ENCODE data around the gene NPBWR2.
"Not testable (repeated sequence)": the region's sequence is repeated elsewhere in the genome, so short reads cannot be mapped to it uniquely, and the experiment has no call there.

NPBWR2 gene

GRCh38 chr20:64102647-64103354, 4.6 kb downstream of the NPBWR2 start:
- DNase-seq: no peak

DNA sequence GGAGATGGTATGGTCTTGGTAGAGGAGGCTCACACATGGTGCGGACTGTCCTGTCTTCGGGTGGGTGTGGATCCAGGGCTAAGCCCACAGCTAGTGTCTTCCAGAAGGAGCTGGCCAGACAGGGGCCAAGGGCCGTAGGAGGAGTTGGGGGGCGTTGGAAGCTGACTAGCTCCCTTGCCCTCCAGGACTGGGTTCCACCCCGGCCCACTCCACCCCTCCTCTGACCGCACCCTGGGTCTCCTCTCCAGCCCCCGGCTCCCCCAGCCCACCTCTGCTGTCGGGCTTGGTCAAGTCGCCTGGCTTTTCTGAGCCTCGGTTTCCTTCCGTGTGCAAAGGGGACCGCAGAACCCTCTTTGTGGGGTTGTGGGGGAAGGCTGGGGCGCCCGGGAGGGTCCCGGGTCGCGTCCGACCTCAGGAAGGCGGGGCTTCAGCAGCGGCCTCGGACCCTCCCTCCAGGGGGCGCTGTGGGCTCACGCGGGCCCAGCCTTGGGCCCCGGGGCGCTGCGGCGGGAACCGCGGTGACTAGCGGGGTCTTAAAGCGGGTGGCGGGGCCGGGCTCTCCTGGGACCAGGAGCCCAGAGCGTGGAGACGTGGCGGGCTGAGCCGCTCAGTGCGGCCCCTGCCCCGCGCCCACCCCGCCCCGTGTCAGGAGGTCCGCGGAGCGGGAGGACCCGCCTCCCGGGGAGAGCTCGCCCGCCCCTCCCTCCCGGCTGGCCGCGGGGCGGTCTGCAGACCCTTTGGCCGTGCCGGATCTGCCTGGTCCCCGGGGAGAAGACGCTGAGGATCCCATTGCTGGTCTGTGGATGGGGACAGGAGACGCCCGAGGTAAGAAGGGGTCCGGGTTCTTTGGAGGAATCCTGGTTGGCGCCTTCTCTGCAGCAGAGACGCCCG, 5.4 kb downstream of the NPBWR2 start:
- peak; percentile 58 for DNase-seq

- no peak for DNase-seq
Measured at GRCh38 chr20:64100946-64101688, 6.2 kb downstream of the NPBWR2 start.

- DNase-seq: no peak
Measured at GRCh38 chr20:64100566-64100888, 6.8 kb downstream of the NPBWR2 start.

DNA sequence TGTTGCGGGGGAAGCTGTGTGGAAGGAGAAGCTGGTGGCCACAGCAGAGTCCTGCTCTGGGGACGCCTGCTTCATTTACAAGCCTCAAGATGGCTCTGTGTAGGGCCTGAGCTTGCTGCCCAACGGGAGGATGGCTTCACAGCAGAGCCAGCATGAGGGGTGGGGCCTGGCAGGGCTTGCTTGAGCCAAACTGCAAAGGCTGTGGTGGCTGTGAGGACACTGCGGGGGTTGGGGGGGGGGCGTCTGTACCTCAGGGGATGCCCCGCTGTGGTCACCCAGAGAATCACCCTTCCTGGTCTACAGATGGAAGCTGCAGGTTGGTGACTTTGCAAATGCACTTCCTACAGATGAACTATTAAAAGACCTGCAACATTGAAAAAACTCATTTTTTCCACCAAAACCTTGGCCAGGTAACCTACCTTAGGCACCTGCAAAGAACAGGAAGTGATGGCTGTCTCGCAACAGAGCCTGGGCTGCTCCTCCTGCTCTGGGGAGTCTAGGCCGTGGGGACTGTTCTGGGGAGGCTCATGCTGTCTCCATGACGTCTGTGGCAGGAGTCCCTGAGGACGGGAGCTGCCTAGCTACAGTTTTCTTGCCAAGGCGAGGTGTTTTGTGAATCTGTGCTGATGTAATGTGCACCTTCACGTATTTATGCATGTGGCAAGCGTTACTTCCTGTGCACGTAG, 7.3 kb downstream of the NPBWR2 start:
- DNase-seq: no peak

- no peak for DNase-seq
Measured at GRCh38 chr20:64099086-64099786, 8.1 kb downstream of the NPBWR2 start.

- no peak for DNase-seq
Measured at GRCh38 chr20:64098471-64099013, 8.8 kb downstream of the NPBWR2 start.

DNA sequence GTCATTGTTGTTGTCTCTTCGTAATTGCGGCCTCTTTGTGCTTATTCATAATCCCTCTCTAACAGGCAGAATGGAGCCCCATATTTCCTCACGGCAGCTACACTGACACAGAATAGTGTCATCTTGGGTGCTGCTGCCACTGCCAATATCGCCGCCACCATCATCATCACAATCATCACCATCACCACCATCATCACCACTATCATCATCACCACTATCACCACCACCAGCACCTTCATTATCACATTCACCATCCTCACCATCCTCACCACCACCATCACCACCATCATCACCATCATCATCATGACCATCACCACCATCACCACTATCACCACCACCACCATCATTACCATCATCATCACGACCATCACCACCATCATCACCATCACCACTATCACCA, 10.8 kb downstream of the NPBWR2 start:
- no peak for DNase-seq

DNA sequence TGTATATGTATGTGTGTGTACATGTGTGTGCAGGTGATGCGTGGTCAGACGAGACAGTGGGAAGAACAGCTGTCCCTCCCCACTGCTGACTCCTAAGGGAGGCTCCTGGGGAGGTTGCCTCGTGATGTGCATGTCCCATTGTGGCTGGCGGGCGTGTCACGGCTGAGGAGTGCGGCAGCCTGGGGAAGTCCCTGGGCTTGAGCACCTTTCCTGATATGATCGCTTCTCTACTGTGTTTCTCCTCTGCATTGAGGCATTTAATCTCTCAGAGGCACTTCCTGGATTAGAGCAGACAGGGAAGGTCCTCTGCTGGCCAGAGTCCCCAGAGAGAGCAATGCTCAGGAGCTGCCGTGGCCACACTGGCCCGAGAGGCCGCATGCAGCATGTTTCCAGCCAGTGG, 11.4 kb downstream of the NPBWR2 start:
- no peak for DNase-seq

GRCh38 chr20:64095455-64095854, 11.9 kb downstream of the NPBWR2 start:
- DNase-seq: no peak

DNA sequence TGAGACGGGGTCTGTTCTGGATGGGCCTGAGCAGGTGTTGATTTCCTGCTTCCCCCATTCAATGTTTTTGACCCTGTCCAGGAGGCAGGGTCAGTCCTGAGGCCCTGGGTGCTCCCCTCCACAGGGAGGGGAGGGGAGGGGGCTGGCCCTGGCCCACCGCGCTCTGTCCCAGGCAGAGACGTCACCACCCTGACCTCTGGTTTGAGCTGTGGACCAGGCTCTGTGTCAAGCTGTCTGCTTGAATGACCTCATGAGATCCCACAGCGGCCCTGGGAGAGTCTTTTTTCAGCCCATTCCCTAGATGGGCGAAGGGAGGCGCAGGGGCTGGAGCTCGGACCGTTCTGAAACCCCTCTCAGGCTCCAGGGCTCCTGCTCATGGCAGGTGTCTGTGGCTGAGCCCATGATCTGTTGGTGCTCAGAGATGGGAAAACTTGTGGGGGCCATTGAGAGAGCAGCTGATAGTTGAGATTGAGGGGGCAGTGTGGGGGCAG, 14.3 kb downstream of the NPBWR2 start:
- DNase-seq: no peak

DNA sequence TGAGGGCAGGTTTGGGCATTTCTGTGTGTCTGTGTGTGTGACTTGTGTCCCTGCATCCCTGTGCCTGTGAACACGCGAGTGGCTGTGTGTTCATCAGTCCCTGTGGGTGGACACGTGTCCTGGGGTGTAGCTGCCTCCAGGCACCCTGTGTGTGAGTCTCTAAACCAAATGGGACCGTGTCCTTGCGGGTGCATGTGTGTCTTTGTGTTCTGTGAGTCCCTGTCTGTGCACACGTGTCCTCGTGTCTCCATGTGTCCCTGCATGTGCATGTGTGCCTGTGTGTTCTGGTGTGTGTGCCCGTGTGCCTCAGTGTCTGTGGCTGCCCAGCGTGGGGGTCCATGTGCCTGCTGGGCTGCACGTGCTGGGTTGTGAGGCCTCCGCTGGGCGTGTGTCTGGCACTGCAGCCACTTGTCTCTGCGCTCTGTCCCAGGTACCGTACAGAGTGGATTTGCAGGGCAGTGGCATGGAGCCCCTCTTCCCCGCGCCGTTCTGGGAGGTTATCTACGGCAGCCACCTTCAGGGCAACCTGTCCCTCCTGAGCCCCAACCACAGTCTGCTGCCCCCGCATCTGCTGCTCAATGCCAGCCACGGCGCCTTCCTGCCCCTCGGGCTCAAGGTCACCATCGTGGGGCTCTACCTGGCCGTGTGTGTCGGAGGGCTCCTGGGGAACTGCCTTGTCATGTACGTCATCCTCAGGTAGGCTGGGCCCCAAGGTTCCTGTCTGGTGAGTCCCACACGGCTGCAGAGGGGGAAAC, 14.9 kb downstream of the NPBWR2 start:
- DNase-seq: no peak

GRCh38 chr20:64091770-64092169, 15.6 kb downstream of the NPBWR2 start:
- DNase-seq: no peak

DNA sequence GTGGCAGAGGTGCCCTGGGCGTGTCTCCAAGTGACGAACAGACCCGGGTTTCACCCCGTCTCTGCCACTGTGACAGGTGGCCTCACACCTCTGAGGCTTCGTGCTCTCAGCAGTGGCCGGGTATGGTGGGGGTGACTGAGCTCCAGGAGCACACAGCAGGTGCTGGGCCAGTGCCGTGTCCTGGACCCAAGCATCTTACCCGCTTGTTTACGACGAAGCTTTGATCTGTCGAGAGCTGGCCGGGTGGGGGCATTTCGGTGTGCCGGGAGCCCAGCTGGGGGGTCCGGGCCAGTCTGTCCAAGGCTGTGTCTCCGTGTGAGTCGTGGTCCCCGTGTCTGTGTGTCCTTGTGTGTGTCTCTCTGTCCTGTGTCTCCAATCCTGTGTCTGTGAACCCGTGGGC, 16.0 kb downstream of the NPBWR2 start:
- no peak for DNase-seq

- DNase-seq: no peak
Measured at GRCh38 chr20:64090165-64090564, 17.2 kb downstream of the NPBWR2 start.

DNA sequence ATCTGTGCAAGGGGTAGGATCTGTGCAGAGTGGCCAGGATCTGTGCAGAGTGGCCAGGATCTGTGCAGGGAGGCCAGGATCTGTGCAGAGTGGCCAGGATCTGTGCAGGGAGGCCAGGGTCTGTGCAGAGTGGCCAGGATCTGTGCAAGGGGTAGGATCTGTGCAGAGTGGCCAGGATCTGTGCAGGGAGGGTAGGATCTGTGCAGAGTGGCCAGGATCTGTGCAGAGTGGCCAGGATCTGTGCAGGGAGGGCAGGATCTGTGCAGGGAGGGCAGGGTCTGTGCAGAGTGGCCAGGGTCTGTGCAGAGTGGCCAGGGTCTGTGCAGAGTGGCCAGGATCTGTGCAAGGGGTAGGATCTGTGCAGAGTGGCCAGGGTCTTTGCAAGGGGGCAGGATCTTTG, 18.8 kb downstream of the NPBWR2 start:
- DNase-seq: not testable (repeated sequence)

DNA sequence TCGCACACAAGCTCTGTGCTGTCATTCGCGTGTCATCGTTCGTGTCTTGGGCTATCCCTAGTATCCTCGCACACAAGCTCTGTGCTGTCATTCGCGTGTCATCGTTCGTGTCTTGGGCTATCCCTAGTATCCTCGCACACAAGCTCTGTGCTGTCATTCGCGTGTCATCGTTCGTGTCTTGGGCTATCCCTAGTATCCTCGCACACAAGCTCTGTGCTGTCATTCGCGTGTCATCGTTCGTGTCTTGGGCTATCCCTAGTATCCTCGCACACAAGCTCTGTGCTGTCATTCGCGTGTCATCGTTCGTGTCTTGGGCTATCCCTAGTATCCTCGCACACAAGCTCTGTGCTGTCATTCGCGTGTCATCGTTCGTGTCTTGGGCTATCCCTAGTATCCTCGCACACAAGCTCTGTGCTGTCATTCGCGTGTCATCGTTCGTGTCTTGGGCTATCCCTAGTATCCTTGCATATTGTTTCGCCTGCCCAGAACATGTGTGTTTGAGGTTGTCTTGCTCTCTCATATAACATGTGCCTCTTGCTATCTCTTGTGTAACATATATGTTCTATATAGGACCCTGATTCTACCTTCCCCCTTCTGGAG, 20.0 kb downstream of the NPBWR2 start:
- not testable (repeated sequence) for DNase-seq

DNA sequence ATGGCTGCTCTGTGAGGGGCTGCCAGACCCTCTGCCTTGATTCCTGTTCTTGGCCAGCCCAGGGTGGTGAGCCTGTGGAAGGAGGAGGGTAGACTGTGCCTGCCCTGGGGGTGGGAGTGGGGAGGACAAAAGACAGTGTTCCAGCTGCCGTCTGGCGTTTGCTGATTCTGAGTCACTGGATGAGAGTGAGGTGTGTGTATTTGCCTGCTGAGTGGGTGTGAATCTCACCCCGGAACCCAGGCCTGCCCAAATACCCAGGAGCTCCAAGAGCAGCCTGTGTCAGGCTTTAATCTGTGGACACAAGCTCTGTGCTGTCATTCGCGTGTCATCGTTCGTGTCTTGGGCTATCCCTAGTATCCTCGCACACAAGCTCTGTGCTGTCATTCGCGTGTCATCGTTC, 20.6 kb downstream of the NPBWR2 start:
- no peak for DNase-seq

GRCh38 chr20:64084685-64085152, 22.6 kb downstream of the NPBWR2 start:
- DNase-seq: no peak

Data from stimulated activated CD4-positive, alpha-beta T cell treated with anti-CD3 and anti-CD28 coated beads, Interleukin-1b, Interleukin-23, amount 100 ng/mL, for 48 hours (primary cell).